ENCODE measurements around the gene DOK7.
"Not testable (repeated sequence)": the region's sequence is repeated elsewhere in the genome, so short reads cannot be mapped to it uniquely, and the experiment has no call there.

DOK7 gene

DNA sequence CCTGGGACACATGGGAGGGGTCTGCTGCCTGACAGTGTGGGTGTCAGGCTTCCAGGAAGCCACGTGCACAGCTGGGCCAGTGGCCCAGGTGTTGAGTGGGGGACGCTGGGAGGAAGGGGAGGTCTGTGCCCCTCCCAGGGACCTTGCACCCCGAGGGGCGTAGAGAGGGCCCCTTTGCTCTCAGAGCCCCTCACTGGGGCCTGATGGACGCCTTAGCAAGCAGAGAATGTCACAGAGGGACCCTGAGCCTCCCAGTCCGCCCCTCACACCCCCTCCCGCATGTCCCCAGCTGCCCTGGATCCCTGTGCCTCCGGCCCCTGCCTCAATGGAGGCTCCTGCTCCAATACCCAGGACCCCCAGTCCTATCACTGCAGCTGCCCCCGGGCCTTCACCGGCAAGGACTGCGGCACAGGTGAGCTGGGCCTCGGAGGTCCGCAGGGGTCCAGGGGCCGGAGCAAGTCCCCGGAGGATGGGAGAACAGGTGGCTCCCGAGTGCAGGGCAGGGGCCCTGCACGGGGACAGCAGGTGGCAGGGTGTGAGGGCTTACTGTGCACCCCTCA lies 19.3 kb upstream of the DOK7 start:
- DNase-seq: no peak

DNA sequence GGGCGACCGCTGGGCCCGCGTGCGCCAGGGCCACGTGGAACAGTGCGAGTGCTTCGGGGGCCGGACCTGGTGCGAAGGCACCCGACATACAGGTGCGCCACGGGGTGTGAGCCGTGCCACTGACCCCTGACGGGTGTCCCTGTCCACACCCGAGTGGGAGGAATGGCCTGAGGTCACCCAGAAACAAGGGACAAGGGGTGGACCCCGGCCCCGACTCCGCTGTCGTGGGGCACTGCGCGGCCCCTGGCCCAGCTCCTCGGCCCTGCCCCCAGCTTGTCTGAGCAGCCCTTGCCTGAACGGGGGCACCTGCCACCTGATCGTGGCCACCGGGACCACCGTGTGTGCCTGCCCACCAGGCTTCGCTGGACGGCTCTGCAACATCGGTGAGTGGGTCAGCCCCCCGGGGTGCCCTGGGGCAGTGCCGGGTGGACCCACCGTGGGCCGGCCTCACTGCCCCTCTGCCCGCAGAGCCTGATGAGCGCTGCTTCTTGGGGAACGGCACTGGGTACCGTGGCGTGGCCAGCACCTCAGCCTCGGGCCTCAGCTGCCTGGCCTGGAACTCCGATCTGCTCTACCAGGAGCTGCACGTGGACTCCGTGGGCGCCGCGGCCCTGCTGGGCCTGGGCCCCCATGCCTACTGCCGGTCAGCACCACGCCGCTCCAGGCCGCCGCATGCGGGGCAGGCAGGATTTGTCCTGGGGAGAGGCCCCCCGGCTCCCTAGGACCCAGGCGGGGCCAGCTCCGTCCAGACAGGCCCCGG lies 18.6 kb upstream of the DOK7 start:
- no peak for DNase-seq

DNA sequence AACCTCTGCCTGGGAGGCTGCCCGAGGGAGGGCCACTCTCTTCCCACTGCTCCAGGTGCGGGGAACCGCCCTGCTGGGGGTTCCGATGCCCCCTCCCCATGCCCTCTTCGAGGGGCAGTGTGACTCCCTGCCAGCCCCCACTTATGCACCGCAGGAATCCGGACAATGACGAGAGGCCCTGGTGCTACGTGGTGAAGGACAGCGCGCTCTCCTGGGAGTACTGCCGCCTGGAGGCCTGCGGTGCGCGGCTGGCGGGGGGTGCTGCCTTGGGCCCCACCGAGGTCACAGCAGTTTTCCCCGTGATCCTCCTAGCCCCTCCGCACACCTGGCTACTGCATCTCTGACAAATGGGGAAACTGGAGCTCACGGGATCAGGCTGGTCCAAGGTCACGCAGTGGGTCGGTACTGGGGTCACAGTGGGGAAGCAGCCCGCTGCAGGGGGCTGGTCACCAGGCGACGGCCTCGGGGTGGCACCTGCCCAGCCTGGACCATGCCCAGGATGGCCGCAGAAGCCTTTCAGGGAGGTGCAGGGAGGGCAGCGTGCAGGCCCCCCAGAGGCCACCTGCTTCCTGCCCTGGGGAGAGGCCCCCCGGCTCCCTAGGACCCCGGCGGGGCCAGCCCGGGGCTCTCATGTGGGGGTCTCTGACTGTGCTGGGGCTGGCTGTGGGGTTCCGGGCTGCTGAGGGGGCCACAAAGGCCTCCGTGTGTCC lies 17.8 kb upstream of the DOK7 start:
- no peak for DNase-seq

DNA sequence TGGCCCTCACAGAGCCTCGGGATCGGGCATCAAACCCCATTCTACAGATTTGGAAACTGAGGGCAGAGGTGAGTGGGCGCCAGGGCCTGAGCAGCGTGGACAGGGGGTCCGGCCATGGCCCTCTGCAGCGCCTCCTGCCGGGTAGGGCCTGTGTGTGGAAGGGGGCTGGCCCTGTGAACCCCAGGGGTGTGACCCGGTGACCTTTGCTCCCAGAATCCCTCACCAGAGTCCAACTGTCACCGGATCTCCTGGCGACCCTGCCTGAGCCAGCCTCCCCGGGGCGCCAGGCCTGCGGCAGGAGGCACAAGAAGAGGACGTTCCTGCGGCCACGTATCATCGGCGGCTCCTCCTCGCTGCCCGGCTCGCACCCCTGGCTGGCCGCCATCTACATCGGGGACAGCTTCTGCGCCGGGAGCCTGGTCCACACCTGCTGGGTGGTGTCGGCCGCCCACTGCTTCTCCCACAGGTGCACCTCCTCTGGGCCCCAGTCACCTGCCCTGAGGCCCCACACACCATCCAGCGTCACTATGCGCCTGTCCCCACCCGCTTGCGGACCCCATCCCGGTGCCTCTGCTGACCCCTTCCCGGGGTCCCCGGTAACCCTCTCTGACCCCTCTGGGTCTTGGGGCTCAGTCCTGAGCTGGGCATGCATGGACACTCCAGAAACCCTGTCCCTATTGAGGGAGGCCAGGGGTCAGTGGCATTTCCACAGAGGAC lies 17.1 kb upstream of the DOK7 start:
- no peak for DNase-seq

DNA sequence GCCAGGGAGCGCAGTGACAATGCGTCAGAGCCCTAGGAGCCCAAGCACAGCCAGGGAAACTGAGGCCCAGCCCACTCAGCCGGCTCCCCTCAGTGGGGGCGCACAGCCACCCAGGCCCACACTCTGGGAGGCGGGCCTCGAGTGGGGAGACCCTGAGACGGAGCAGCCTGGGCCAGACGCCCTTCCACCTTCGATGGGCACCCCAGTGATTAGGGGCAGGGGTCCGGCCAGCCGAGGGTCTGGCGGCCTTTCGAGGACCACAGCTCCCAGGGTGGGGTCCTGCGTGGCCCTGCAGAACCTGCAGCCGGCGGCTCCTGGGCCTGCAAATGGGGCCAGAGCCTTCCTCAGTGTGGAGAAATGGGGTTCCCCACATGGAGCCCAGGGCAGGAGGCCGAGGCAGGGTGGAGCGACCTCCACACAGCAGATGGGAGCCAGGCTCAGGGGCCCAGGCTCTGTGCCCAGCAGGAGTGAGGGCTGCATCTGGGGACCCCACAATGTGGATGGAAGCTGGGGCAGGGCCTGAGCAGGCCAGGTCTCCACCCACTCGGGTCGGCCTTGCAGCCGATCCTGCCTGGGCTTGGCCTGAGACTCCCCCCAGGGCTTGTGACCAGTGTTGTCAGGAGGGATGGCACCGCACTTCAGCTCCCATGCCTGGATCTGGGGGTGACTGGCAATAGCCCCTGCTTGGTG lies 16.3 kb upstream of the DOK7 start:
- no peak for DNase-seq

DNA sequence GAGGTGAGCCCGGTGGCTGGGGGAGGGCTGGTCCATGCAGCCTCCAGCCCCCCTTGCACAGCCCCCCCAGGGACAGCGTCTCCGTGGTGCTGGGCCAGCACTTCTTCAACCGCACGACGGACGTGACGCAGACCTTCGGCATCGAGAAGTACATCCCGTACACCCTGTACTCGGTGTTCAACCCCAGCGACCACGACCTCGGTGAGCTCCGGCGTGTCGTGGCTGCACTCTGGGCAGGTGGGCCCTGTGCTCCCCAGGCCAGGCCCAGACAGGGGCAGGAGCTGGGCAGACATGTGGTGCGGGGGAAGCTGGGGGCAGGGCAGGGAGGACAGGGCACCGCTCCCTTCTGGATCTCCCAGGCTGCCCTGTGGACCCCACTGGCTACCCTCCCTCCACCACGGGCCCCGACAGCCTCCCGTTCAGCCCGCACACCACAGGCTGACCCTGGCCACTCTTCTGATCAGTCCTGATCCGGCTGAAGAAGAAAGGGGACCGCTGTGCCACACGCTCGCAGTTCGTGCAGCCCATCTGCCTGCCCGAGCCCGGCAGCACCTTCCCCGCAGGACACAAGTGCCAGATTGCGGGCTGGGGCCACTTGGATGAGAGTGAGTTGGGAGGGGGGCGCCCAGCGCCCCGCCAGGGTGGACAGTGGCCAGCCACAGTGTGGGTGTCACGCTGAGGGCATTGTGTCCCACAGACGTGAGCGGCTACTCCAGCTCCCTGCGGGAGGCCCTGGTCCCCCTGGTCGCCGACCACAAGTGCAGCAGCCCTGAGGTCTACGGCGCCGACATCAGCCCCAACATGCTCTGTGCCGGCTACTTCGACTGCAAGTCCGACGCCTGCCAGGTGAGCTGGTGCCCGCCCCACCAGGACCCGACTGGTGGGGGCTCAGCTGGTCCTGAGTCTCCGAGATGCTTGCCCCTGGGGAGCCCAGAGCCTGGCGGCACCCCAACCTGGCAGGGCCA lies 15.4 kb upstream of the DOK7 start:
- DNase-seq: no peak

DNA sequence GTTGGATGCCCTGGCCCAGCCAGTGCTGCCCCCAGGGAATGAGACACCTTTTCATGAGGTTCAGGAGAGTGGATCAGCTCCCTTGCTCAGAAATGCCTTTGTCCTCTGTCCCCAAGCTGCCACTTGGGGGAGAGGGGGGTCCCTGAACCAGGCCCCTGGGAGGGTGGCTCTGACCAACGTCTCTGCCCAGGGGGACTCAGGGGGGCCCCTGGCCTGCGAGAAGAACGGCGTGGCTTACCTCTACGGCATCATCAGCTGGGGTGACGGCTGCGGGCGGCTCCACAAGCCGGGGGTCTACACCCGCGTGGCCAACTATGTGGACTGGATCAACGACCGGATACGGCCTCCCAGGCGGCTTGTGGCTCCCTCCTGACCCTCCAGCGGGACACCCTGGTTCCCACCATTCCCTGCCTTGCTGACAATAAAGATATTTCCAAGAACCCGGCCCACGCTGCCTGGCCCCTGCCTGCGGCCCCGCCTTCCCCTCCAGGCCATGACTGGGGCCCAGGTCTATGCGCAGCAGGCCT lies 14.0 kb upstream of the DOK7 start:
- no peak for DNase-seq

DNA sequence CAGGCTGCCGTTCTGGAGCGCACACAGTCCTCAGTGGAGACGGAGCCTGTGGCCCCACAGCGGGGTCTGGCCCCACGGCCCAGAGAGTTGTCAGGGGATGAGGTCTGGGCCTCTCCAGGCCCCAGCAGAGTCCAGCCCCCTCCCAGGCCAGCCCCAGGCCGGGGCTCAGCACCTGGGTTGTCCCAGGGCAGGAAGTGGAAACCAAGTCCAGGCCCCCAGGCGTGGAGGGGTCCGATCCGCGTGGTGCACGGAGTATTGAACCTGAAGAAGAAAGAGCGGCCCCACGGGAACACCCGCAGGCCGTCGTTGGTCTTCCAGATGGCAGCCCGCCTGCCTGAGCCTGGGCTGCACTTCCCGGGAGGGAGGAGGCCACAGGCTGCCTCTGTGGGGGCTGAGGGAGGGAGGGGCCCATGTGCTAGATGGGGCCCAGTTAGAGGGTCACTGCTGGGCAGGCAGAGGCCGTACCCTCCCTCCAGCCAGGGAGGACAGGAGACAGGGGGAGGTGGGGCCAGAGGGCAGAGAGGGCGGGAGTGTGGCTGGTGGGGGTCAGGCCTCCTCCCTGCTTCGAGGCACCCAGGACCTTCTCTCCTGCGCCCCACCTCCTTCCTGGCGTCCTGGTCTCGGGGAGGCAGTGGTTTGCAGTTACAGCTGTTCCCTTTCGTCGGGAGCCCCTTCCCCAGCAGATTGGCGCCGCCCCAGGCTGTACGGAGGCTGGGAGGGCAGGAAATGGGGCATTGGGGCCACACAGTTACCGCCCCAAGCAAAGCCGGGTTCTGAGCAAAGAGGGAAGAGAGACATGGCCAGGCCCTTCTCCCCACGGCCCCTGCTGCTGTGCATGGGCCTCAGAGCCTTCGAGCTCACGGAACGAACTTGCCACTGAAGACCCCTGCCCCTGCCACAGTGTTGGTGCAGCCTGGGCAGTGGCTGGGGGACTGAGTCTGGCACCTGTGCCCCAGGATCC lies 13.3 kb upstream of the DOK7 start:
- no peak for DNase-seq

DNA sequence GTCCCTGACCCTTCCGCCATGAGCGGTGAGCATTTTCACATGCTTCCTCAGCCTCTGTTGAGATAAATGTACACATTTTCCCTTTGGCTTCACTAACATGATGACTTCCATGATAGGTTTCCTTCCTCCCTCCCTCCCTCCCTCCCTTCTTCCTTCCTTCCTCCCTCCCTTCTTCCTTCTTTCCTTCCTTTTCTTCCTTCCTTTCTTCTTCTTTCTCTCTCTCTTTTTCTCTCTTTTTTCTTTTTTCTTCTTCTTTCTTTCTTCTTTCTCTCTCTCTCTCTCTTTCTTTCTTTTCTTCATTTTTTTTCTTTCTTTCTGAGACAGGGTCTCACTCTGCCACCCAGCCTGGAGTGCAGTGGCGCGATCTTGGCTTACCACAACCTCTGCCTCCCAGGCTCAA lies 12.5 kb upstream of the DOK7 start:
- DNase-seq: no peak

DNA sequence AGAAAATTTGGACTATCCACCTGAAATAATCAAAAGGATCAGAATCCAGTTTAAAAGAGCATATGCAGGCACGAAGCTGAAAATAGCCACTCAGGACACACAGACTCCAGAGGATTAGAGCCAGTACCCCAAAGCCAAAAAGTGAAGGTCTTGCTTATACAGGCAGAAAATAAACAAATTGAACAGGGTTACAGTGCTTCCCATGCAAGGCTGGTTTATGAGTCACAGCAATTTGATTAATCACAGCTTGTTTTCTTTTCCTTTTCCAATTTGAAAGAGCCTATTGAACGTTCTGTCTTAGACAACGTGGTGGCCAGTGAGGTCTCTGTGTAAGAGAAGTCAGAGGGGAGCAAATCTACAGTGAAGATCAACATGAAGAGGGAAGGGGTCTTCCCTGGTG lies 11.2 kb upstream of the DOK7 start:
- no peak for DNase-seq

DNA sequence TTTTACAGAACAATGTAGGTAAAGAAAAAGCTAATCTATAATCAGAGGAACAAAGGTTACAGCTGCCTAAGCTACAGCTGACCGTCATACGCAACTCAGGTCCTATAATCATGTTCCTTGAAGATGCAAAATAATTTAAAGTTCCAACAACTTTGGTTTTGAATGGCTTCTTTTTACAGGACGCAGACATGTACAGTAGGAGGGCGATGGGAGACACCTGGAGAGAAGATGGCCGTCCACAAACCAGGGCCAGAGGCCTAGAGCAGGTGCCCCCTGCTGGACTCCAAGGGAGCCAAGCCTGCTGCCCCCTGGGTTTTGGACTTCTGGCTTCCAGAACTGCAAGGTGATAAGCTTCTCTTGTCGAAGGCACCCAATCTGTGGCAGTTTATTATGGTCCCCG lies 10.7 kb upstream of the DOK7 start:
- DNase-seq: no peak

DNA sequence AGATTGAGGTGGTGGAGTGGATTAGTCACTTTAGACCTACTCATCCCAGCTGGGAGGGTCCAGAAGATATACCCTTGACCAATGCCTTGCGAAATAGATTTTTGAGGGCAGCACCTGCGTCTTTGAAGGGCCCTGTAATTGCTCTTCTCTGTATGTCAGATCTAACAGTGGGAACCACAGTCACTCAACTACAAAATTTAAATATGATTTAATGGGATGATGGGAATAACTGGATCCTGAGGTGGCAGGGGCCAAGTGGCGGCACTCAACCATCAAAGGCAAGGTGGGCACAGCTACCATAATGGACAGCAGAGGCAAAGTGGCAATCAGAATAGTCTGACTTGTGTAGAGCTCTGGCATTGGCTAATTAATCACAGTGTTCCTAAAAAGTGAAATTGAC lies 7.5 kb upstream of the DOK7 start:
- DNase-seq: not testable (repeated sequence)

DNA sequence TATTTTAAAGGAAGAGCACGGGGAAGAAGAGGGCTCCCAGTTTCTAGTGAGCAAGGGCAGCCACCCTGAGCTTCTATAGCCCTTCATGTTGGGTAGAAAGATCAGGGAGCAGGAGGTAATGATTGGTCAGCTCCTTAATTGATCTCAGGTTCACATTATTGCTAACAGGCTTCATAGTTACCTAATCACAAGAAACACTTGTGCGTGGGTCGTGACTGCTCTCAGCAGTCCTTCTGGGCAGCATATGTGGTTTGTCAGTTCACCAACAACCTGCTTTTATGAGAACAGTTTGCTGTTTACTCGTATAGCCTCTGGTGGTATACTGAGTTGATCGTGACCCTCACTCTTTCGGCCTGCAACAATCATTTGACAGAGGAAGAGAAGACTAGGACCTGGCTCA lies 4.7 kb upstream of the DOK7 start:
- DNase-seq: no peak

DNA sequence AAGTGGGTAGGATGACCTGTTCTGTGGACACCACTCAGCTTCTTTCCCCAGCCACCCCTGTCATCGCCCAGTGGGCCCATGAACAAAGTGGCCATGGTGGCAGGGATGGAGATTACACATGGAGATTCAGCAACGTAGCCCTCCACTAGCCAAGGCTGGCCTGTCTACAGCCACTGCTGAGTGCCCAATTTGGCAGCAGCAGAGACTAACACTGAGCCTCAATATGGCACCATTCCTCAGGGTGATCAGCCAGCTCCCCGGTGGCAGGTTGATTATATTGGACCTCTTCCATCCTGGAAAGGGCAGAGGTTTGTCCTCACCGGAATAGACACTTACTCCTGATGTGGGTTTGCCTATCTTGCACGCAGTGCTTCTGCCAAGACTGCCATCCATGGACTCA lies 4.0 kb upstream of the DOK7 start:
- DNase-seq: not testable (repeated sequence)

DNA sequence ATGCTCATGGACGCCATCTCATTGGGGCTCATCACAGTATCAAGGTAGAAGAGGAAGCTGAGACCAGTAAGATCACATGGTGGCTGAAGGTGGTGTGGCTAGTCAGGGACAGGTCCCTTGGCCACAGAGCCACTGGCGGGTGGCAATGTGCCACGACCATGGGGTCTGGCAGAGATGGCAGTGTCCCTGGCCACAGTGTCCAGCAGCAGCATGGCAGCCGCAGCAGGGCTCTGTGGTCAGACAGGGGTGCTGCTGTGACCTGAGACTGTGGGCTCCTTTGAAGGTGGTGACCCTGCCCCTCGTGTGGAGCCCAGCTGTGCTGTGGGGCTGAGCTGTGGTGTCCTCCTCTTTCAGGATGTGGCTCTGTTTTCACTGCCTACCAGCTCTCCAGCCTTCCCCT lies 2.2 kb upstream of the DOK7 start:
- DNase-seq: no peak

DNA sequence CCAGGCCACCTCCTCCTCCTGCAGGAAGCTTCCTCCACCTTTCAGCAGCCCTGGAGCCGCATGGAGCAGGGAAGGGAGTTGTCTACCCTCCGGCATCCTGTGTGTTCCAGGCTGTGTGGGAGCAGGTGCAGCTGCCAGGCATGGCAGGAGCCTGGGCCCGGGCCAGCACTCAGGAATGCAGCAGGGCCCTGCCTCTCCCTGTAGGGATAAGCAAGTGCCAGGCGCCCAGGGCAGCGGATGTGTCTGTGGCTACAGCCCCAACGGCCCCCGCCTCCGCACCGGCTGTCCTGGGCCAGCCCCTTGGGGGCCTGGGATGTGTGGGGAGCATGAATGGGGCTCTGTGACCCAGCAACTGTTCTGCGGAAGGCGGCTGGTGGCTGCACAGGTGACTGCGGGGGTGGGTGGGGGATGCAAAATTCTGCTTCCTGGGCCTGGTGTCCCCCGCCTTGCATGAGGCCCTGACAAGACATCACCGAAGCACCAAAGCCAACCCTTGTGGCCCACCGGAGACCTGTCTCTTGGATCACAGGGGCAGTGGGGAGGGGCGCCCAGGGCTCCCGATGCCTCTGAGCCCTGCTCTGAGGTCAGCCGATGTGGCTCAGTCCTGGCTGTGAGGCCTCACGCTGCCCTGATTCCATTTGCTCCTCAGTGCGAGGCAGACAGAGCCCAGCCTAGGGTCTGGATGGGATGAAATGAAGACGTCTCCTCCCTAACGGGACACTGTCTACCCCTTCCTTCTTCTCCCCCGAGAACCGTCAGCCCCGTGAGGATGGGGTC lies 1.4 kb upstream of the DOK7 start:
- no peak for DNase-seq

DNA sequence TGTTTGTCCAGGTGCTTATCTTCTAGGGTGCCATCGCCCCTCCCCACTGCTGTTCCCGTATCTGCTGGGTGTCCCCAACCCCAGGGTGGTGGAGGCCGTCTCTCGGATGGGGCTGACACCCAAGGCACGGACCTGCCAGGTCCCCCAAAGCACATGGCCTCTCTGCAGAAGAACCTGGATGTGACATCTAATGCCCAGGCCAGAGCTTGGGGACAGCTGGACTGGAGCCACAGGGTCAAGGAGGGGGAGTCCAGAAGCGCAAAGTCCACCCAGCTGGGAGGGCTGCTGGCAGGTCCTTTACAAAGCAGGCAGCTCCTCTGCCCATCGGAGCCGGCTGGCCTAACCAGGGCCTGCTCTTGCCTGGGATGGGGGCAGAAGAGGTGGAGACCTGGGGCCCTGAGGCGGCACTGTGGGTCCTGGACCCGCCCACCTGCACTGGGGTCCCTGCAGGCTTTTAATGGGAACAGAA lies 751 bp upstream of the DOK7 start:
- DNase-seq: no peak

DNA sequence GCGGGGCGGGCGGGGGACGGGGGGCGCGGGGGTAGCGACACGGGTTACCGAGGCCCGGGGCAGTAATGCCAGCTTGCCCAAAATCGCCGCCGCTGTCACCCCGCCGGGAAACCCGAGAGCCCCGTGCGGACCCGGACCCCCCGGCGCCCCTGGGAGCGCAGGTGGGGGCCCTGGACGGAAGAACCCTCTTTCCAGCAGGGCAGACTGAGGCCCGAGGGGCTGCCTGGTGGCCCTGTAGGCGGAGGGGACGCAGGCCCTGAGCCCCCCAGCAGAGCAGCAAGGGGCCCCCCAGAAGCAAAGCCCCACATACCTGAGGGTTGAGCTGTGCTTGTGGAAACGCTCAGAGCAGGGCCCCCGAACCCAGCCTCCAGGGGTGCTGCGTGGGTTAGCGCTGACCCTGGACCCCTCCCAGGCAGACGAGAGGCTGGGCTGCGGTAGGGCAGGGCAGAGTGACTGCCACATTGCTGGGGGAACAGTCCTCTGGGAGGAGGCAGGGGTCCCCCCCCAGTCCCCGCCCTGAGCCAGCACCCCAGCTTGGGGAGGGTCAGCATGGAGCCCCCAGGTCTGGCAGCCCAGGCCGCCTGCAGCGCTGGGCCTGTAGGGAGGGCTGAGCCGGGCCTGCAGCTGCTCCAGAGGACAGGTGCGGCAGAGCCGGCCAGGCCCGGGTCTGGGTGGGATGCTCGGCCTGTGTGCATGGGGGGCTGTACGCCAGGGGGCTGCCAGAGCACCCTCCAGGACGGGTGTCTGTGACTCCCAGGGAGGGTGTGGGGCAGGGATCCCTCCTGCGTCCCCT lies 646 bp downstream of the DOK7 start:
- no peak for DNase-seq
